Umbilical cord (tissue), 1 donor: Measurements from ENCODE around the gene SMIM29. TPM values are rescaled to one million over a fixed set of nuclear protein-coding genes. Genes with fewer than 3 reads are reported as not detected.

Experiments used
- total RNA-seq: library from RNA; depleted of rRNA; stranded (reverse); fragments of >200 nt; gene quantifications from one replicate; pipeline ENCODE4 v1.2.3, GENCODE V29; 2014; ENCODE audit warnings: low replicate concordance; ENCODE audit not compliant: insufficient read depth

SMIM29 gene
- total RNA-seq, 1 donor from 2014 or later = 10.1 TPM

Other genes with a start within 250 kb of the SMIM29 start
- 0.96 TPM for gene GRM4, start 102.9 kb downstream of the SMIM29 start, total RNA-seq
- 3.1 TPM for gene HMGA1, start 12.1 kb downstream of the SMIM29 start, total RNA-seq
- gene NUDT3, start 143.7 kb upstream of the SMIM29 start, total RNA-seq = 20.7 TPM
- gene RPS10, start 177.1 kb upstream of the SMIM29 start, total RNA-seq = 2,327 TPM
- 0.72 TPM for gene PACSIN1, start 217.1 kb upstream of the SMIM29 start, total RNA-seq